SU-DHL-6 (cell line): ENCODE measurements around the gene SEMA5A.

Source experiments
- H2AFZ ChIP-seq: fragments of 200-600 bp; sonication (generic); 2 replicates; pipeline ENCODE4 v1.6.1; 2014; ENCODE audit warnings: low read depth, mild to moderate bottlenecking, moderate library complexity, mixed read lengths, antibody characterized with exemption, low read length; ENCODE audit not compliant: severe bottlenecking
- H3F3A ChIP-seq: fragments of 200-600 bp; shearing (Covaris generic); 2 replicates; pipeline ENCODE4 v1.6.0; 2016; ENCODE audit warnings: antibody characterized with exemption, mild to moderate bottlenecking; ENCODE audit not compliant: insufficient read depth
- H3K27ac ChIP-seq: fragments of 200-600 bp; sonication (generic); 2 replicates; pipeline ENCODE4 v1.5.1; 2016; ENCODE audit warnings: low read depth, mild to moderate bottlenecking, low read length, moderate library complexity, mixed read lengths
- H3K27me3 ChIP-seq: fragments of 200-600 bp; sonication (generic), shearing (Covaris generic); 2 replicates; pipeline ENCODE4 v1.6.0; 2014; ENCODE audit warnings: mild to moderate bottlenecking, low read length
- H3K36me3 ChIP-seq: fragments of 200-600 bp; sonication (generic); 2 replicates; pipeline ENCODE4 v1.6.1; 2014; ENCODE audit warnings: mild to moderate bottlenecking, low read length, mixed read lengths
- H3K4me2 ChIP-seq: fragments of 300-600, 200-600 bp; shearing (Covaris generic), sonication (generic); 2 replicates; pipeline ENCODE4 v1.6.0; 2014; ENCODE audit warnings: low read length, low read depth, mild to moderate bottlenecking; ENCODE audit not compliant: poor library complexity, severe bottlenecking
- H3K4me3 ChIP-seq: fragments of 200-600 bp; sonication (generic); 2 replicates; pipeline ENCODE4 v1.5.1; 2014; ENCODE audit warnings: antibody characterized with exemption, low read length, mild to moderate bottlenecking, mixed read lengths; ENCODE audit not compliant: insufficient read depth, poor library complexity, severe bottlenecking
- H3K79me2 ChIP-seq: fragments of 200-600 bp; sonication (generic); 2 replicates; pipeline ENCODE4 v1.6.1; 2014; ENCODE audit warnings: mild to moderate bottlenecking, low read length, moderate library complexity; ENCODE audit not compliant: insufficient read depth
- H3K9ac ChIP-seq: fragments of 200-600 bp; sonication (generic); 2 replicates; pipeline ENCODE4 v1.7.0; 2014; ENCODE audit warnings: mild to moderate bottlenecking, low read length
- H3K9me2 ChIP-seq: fragments of 200-600 bp; sonication (generic); replicated peaks from 2 replicates; pipeline ENCODE4 v1.6.1; 2014; ENCODE audit warnings: low read length; ENCODE audit not compliant: insufficient read depth
- H3K9me3 ChIP-seq: fragments of 200-600 bp; sonication (generic); 2 replicates; pipeline ENCODE4 v1.6.1; 2014; ENCODE audit warnings: low read length, mixed read lengths; ENCODE audit not compliant: insufficient read depth
- H4K20me1 ChIP-seq: fragments of 200-600 bp; sonication (generic); 2 replicates; pipeline ENCODE4 v1.6.1; 2014; ENCODE audit warnings: low read depth, mild to moderate bottlenecking, antibody characterized with exemption, low read length, moderate library complexity, mixed read lengths
- CTCF ChIP-seq: fragments of 200-600 bp; sonication (generic); IDR thresholded peaks from one replicate; pipeline ENCODE4 v1.5.1; 2017; ENCODE audit warnings: antibody characterized with exemption, mild to moderate bottlenecking, low read length, moderate library complexity; ENCODE audit not compliant: insufficient read depth, poor library complexity, severe bottlenecking
- EZH2phosphoT487 ChIP-seq: fragments of 200-600 bp; sonication (generic), shearing (Covaris generic); conservative IDR thresholded peaks from 2 replicates; pipeline ENCODE4 v1.6.1; 2018; ENCODE audit warnings: mild to moderate bottlenecking, antibody characterized with exemption, low read length, moderate library complexity, mixed read lengths

Gene SEMA5A

GRCh38 chr5:9423571-9423970, 122.3 kb downstream of the SEMA5A start:
- Histone ChIP-seq H3K4me2 (no peak overlapping the region), H3K36me3 (no peaks in the 10 kb centered on the region), H3K9ac (no peak overlapping the region), H3K79me2 (no peaks in the 10 kb centered on the region), H3K9me3 (no peaks in the 10 kb centered on the region), H3F3A (no peaks in the 10 kb centered on the region), H2AFZ (no peak overlapping the region), H3K4me3 (no peak overlapping the region), H3K9me2 (no peaks in the 10 kb centered on the region), H3K27ac (no peak overlapping the region), H4K20me1 (no peaks in the 10 kb centered on the region), H3K27me3 (no peaks in the 10 kb centered on the region)
- TF ChIP-seq EZH2phosphoT487, result no peak
- no peak for TF ChIP-seq CTCF

- Histone ChIP-seq H3K36me3 (no peaks in the 10 kb centered on the region), H3K9me2 (no peaks in the 10 kb centered on the region), H3K27me3 (no peaks in the 10 kb centered on the region), H3F3A (no peaks in the 10 kb centered on the region), H3K27ac (no peak overlapping the region), H3K4me3 (no peak overlapping the region), H3K9ac (no peak overlapping the region), H2AFZ (no peak overlapping the region), H3K79me2 (no peaks in the 10 kb centered on the region), H3K4me2 (no peak overlapping the region), H3K9me3 (no peaks in the 10 kb centered on the region), H4K20me1 (no peaks in the 10 kb centered on the region)
- TF ChIP-seq EZH2phosphoT487 (no peak), CTCF (no peak)
These were observed 124.0 kb downstream of the SEMA5A start for GRCh38 chr5:9421884-9422283.

GRCh38 chr5:9419794-9420193, 126.1 kb downstream of the SEMA5A start:
- Histone ChIP-seq H3K36me3 (no peaks in the 10 kb centered on the region), H3K9me2 (no peaks in the 10 kb centered on the region), H3K4me2 (no peak overlapping the region), H2AFZ (no peak overlapping the region), H3K4me3 (no peak overlapping the region), H3K27me3 (no peaks in the 10 kb centered on the region), H3K79me2 (no peaks in the 10 kb centered on the region), H3F3A (no peaks in the 10 kb centered on the region), H3K9ac (no peak overlapping the region), H3K9me3 (no peaks in the 10 kb centered on the region), H3K27ac (no peak overlapping the region), H4K20me1 (no peaks in the 10 kb centered on the region)
- TF ChIP-seq CTCF (no peak), EZH2phosphoT487 (no peak)
